Adrenal gland (tissue), 5 donors: Measurements from ENCODE around the gene TP53RK.

ENCODE experiments used
- CTCF ChIP-seq, 6 experiments: fragments of 450-650 bp in 4 of 6; fragments of 200-600 bp in 2 of 6; sonication (generic) in 1 of 6; IDR thresholded peaks; 1 replicate in 5 of 6; 2 replicates in 1 of 6; pipeline versions ENCODE4 v1.5.1 to v1.8.0; 2016 to 2021; ENCODE audit warnings: antibody characterized with exemption in 6 of 6, mild to moderate bottlenecking in 2 of 6, moderate library complexity in 1 of 6
- POLR2A ChIP-seq, 2 donors: fragments of 450-650 bp; IDR thresholded peaks; one replicate each; pipeline ENCODE4 v1.6.1; 2017; ENCODE audit warnings: antibody characterized with exemption in 2 of 2, mild to moderate bottlenecking in 2 of 2, moderate library complexity in 1 of 2
- donor health status: DM: no; HTN: no; CAD: no.

- TF ChIP-seq CTCF (IDR thresholded peaks at IDR 0.05) (no peak), POLR2A (IDR thresholded peaks at IDR 0.05) (no peak)
Measured at GRCh38 chr20:46670228-46670584, 19.0 kb downstream of the TP53RK start.
